ENCODE measurements around the gene AGPS. TPM values are rescaled to one million over a fixed set of nuclear protein-coding genes. Genes with fewer than 3 reads are reported as not detected.
"Not testable (repeated sequence)": the region's sequence is repeated elsewhere in the genome, so short reads cannot be mapped to it uniquely, and the experiment has no call there.

The AGPS gene
- polyA plus RNA-seq, 2 of the 4 experiments (the other 2 are of a cell fraction): 49.8 to 62.1 TPM

GRCh38 chr2:177482195-177482594 is 89.6 kb downstream of the AGPS start:
- Histone ChIP-seq H3K4me2 (no peak overlapping the region), H3K4me3 (no peak overlapping the region), H3K27ac (no peak overlapping the region), H3K4me1 (no peaks in the 10 kb centered on the region), H3K9me3 (peaks cover 8% of the 10 kb centered on the region; the same call in 2 of the 3 replicates)
- ChIA-PET POLR2A (no interaction called here), CTCF (interaction anchor here (1.4 to 2.0 kb wide), 2 partner anchors 243 to 276 kb away, joined by 3 to 6 read pairs; no protein-coding TSS in a partner anchor)
- FAIRE-seq (no peak), ATAC-seq (no peak), DNase-seq (ENCODE audit: low read depth in 1 of 2, low spot score in 1 of 2) (no peak)
- TF ChIP-seq POLR2A (IDR thresholded peaks at IDR 0.05; ENCODE audit: low read length) (no peak), E2F6 (IDR thresholded peaks at IDR 0.05; ENCODE audit: borderline replicate concordance, low read depth) (no peak), FOXS1 (CRISPR knock-in tag; IDR thresholded peaks at IDR 0.05) (no peak), TP53 (CRISPR knock-in tag; IDR thresholded peaks at IDR 0.05) (no peak), CEBPB (IDR thresholded peaks at IDR 0.05) (no peak)

- Histone ChIP-seq H3K4me3 (no peak overlapping the region), H3K27ac (no peak overlapping the region), H3K4me1 (no peaks in the 10 kb centered on the region), H3K4me2 (no peak overlapping the region), H3K9me3 (peaks cover 8% of the 10 kb centered on the region; the same call in 2 of the 3 replicates)
- TF ChIP-seq FOSB (CRISPR knock-in tag; IDR thresholded peaks at IDR 0.05): no peak
- peak; percentile 65 for TF ChIP-seq MAFK (IDR thresholded peaks at IDR 0.05; ENCODE audit: partially characterized antibody)
- DNase-seq (ENCODE audit: low read depth in 1 of 2, low spot score in 1 of 2) (no peak), ATAC-seq (no peak), FAIRE-seq (no peak)
- ChIA-PET CTCF (interaction anchor here (0.7 to 2.0 kb wide), 2 partner anchors 134 to 241 kb away, joined by 3 to 6 read pairs; no protein-coding TSS in a partner anchor), POLR2A (no interaction called here)
- WGBS (ENCODE audit: missing lambda C conversion rate): 91% methylated on average over 2 of the region's 2 CpGs
These were observed 91.0 kb downstream of the AGPS start for GRCh38 chr2:177483531-177483930.

DNA sequence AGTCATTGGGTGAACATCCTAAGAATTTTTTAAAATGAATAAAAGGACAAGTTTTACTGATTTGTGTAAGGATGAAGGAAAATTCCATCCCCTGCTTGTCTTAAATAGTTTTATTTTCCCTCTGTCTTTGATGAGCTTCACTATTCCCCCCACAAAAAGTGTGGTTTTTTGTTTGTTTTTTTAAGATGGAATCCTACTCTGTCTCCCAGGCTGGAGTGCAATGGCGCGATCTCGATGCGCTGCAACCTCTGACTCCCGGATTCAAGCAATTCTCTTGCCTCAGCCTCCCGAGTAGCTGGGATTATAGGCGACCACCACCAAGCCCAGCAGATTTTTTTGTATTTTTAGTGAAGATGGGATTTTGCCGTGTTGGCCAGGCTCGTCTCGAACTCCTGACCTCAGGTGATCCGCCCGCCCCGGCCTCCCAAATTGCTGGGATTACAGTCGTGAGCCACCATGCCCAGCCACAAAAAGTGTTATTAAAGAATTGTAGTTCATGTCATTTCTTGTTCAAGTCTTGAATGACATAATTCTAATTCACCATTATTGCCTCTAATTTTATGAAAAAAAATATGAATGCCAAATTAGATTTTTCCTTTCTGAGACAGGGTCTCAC is 91.7 kb downstream of the AGPS start:
- POLR2A ChIA-PET: no interaction called here
- Histone ChIP-seq H3K27ac (no peak overlapping the region), H3K4me3 (no peak overlapping the region), H3K4me2 (no peak overlapping the region), H3K4me1 (no peaks in the 10 kb centered on the region), H3K9me3 (peaks cover under 1% of the 10 kb centered on the region; the same call in 2 of the 3 replicates)
- ATAC-seq: no peak
- no peak for DNase-seq (ENCODE audit: low read depth in 1 of 2, low spot score in 1 of 2)
- TF ChIP-seq ZSCAN20 (CRISPR knock-in tag; IDR thresholded peaks at IDR 0.05) (no peak), HEYL (CRISPR knock-in tag; IDR thresholded peaks at IDR 0.05) (no peak), TFCP2L1 (CRISPR knock-in tag; IDR thresholded peaks at IDR 0.05) (no peak), MAZ (IDR thresholded peaks at IDR 0.05; ENCODE audit: borderline replicate concordance, low read depth, low read length) (no peak), FOSL2 (IDR thresholded peaks at IDR 0.05) (no peak), FOSL2 (CRISPR knock-in tag; IDR thresholded peaks at IDR 0.05) (no peak), E2F6 (IDR thresholded peaks at IDR 0.05; ENCODE audit: borderline replicate concordance, low read depth) (no peak), PHF8 (IDR thresholded peaks at IDR 0.05; ENCODE audit: borderline replicate concordance, low read depth) (no peak), ELK1 (IDR thresholded peaks at IDR 0.05; ENCODE audit: low read depth, low read length) (no peak), KDM5A (IDR thresholded peaks at IDR 0.05) (no peak), KDM1A (IDR thresholded peaks at IDR 0.05; ENCODE audit: low read depth) (no peak), RCOR1 (IDR thresholded peaks at IDR 0.05; ENCODE audit: low read depth, low read length) (no peak)
- WGBS (ENCODE audit: missing lambda C conversion rate): 95% methylated on average over 14 of the region's 14 CpGs
- CTCF ChIA-PET: interaction anchor here (0.7 kb wide), 1 partner anchor 135 kb away, joined by 3 read pairs; no protein-coding TSS in a partner anchor
- no peak for FAIRE-seq

DNA sequence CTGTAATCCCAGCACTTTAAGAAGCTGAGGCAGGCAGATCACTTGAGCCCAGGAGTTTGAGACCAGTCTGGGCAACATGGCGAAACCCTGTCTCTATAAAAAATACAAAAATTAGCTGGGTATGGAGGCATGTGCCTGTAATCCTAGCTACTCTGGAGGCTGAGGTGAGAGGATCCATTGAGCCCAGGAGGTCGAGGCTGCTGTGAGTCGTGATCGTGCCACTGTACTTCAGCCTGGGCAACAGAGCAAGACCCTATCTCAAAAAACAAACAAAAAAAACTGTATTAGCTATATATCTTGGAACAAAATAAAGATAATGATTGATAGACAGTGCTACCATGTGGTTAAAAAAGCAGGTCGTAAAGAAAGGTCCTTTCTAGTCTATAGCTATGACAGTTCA is 93.1 kb downstream of the AGPS start:
- CTCF ChIA-PET; DNase-seq (ENCODE audit: low read depth in 1 of 2, low spot score in 1 of 2); FAIRE-seq; H3K9me3 ChIP-seq; H3K4me3 ChIP-seq; POLR2A ChIA-PET; H3K27ac ChIP-seq; ATAC-seq; H3K4me2 ChIP-seq; H3K4me1 ChIP-seq: not testable (repeated sequence)
- WGBS (ENCODE audit: missing lambda C conversion rate): 92% methylated on average over 5 of the region's 5 CpGs
